ENCODE data around the gene SH3GL2.

SH3GL2 gene

DNA sequence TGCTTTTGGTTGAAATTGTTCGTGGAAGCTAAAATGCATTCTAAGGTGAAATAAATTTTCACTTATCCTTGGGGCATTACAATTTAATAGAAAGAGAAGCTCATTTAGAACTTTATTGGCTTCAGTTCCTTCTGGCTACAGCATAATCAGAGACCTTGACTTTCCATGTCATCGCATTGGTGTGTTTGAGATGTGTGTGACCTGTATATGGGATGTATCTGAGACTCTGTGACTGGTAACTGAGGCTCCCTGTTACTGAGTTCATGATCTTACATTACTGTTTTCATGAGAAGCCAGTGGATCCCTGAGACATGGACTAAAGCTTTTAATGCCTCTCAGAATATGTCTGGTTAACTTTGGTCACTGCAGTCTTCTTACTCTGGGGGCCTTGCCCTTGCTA lies 32.5 kb downstream of the SH3GL2 start:
- no peak for DNase-seq (ENCODE audit: low read depth)

DNA sequence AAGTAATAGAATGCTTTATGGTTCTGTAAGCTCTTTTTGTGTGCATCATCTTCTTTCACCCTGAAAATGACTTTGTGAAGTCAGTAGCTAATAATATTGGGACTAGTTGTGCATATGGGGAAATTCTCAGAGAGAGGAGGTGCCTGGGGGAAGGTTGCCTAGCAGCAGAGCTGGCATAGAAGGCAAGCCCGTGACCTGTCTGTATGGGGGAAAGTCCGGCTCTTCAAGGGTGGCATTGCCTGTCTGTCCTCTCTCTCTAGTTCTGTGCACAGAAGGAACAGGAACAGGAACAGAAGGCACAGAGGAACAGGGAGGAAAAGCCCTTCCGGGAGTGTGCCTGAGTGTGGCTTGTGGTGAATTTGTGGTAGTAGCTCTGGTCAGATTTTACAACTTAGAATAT lies 33.1 kb downstream of the SH3GL2 start:
- no peak for DNase-seq (ENCODE audit: low read depth)

DNA sequence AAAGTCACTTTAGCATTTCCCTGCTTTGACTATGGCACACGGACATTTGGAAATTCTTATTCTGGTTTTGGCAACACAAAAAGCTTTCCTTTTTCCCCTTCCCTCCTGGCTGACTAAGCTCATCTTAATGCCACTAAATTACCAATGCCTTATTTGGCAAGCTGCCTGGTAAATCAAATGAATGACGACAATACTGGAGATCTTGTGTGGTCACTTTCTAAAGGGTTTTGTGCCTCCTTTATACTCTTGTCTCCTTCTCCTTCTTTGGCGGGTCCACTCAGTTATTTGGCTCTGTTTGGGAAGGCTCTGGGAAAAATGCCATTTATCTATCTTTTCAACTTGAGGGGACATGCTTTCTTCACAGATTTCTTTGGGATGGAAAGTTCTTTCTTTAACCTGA lies 34.9 kb downstream of the SH3GL2 start:
- DNase-seq (ENCODE audit: low read depth), result peak; percentile 82

DNA sequence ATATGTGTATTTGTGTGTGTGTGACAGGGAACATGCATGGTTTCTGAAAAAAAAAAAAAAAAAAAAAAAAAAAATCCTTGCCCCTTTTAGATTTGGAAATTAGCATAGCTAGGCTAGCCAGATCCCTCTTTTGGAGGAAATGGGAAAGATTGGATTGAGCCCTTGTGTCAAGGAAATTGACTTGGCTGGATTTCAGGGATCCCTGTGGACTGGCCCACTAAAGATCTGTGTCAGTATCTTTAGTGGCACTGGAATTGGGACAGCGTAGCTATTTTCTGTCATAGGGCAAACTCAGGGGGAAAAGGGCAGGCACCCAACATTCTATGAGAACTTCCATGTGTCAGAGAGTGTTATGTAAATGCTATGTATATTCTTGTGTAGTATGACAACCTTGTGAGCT lies 35.4 kb downstream of the SH3GL2 start:
- no peak for DNase-seq (ENCODE audit: low read depth)

DNA sequence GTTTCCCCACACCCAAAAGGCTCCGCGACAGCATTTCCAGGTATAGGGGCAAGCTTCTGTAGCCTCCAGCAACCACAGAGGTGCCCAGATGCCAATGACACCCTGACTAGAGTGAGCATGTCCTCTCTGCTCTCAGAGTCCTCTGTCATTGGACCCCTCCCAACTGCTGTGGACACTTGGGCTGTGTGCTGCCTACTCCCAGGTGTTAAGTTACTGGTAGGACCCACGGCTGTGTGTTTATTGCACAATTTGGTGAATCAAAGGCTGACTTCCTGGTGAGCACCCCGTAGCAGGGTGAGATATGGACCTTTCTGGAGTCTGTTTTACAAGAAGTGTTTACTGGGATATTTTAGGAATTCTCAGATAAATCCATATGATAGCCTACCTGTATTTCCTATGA lies 36.0 kb downstream of the SH3GL2 start:
- DNase-seq (ENCODE audit: low read depth), result no peak

DNA sequence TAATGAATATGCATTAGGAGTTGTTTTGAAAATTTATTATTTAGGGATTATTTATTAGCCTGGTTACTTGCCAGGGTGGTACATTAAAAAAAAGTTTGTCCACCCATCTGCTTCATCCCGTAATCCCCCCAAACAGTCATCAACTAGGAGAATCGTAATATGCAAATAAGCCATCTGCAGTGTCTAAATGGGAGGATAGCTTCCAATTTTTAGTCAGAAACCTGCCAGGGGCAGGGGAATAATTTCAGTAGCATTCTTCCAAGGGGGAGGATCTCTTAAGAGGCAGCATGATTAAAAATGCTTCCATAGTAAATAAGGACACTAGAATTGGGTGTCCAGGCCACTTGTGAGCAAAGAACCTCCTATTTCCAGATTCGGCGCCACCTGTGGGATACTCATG lies 43.3 kb downstream of the SH3GL2 start:
- no peak for DNase-seq (ENCODE audit: low read depth)

DNA sequence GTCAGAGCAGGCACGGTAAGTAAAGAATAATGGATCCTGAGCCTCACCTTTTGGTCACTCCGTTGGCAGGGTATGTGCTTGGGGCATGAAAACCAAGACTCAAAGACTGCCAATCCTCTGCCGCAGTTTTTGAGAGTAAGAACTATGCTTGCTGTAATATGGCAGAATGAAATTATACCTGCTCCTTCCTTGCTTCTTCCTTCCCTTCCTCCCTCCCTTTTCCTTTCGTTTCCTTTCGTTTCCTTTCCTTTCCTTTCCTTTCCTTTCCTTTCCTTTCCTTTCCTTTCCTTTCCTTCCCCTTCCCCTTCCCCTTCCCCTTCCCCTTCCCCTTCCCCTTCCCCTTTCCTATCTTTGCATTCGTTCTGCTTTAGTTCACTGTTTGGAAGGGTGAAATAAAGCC lies 43.9 kb downstream of the SH3GL2 start:
- no peak for DNase-seq (ENCODE audit: low read depth)

DNA sequence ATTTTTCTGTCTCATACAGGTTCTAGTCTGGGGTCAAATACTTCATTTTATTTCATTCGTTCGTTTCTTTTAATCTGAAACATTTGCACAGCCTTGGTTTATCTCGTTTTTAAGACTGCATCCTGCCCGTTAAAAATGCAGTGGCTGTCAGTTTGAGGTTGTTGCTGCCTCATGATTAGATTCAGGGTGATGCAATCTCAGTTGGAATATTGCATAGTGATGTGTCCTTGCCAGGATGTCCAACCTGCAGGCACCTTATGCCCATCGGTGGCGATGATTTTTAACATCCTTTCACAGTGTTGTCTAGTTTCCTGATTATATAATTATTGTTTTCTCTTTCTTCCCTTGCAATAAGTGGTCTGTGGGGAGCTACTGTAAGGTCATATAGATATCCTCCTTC lies 45.1 kb downstream of the SH3GL2 start:
- DNase-seq (ENCODE audit: low read depth), result no peak

DNA sequence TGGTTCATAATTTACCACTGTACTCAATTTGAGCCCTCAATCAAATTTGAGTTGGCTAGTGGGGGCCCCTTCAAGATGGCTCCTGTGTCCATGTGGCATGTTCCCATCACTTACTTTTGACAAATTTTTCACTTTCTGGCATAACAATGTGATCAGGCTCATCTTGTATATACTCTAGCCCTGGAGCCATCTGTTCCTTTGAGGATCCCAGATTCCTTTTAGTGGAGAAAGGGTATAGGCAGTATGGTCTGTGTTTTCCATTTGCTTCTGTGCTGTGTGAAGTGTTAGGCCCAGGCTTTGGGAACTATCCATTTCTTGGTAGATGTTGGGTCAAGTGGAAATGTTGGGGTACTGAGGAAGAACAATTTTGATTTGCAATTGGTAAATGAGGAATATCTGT lies 45.7 kb downstream of the SH3GL2 start:
- no peak for DNase-seq (ENCODE audit: low read depth)

DNA sequence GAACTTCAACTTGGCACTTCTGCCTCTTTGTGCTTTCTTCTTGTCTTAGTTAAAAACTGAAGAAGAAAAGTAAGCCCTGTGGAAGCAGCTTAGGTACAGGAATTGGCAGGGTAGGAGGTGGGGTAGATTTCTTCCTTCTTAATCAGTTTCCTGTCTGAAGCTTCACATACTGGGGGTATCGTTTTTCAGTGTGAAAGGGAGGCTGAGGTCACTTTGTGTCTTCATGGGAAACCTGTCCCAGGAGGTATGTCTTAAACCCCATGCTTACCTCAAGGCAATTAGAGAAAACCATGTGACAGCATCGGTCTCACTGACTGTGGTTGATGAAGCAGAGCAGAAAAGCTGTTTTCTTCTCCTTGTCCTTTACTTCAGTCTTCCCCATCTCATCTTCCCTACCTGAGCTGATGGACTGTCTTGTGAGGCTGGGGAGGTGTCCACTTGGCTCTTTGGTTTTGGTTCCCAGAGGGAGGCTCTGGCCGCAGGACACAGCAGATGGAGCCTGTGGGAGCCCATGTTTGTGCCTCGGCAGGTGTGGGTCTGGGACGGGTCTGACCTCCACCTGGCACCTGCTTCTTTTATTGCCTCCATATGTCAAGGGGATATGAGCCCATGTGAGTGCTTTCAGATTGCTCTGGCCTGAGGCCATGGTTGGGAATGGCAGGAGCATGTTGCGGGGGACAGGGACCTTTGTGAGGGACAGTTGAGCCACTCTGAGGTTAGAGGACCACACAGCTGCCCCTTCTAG lies 47.0 kb downstream of the SH3GL2 start:
- DNase-seq (ENCODE audit: low read depth), result no peak

DNA sequence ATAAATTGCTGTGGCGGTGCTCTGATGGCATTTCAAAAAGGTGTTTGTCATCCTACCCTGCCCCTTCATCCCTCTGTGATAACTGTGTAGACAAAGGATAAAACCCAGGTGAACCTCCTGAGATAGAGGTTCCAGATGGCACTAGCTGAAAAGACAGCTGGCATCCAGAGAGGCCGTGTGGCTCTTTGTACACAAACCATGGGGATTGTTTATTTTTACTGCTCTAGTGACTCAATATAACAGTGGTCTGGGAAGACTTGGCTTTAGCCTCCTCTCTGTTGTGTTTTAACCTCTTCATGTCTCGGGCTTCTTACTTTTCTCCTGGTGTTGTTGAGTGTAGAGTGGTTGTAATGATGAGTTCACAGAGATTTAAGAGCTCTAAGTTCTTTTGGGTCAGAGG lies 48.8 kb downstream of the SH3GL2 start:
- no peak for DNase-seq (ENCODE audit: low read depth)

DNA sequence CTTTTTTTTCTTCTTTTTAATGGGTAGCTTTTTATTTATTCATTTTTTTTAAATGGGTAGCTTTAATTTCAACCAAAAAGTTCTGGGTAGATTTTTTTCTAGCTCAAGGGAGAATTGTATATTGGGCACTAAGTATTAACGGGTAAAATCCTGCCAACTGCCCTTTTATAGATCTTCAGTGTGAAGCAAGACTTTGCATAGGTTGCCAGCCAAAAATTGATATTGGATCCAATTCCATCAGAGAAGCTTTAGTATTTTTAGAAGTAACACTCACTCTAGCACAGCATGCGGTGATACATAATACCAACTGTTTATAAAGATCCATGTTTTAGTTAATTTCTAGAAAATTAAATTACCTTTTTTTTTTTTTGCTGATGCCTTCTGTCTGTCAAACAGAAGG lies 49.8 kb downstream of the SH3GL2 start:
- DNase-seq (ENCODE audit: low read depth), result no peak

DNA sequence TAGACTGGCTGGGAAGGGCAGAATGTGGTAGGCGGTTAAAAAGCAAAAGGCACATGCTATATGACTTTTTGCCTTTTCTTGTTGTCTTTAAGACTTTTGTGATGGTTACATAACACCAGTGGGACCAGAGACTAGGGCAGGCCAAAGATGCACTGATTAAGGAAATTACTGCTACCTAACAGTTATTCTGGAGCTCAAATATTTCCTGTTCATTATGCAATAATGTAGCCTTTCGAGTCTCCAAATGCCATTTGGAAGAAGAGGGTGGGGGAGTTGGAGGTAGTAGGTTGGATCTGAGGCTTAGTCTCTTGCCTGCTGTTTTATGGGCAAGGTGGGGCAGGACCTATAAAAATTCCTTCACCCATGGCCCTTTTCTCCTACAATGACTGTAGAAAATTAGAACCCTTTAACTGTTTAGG lies 51.7 kb downstream of the SH3GL2 start:
- peak; percentile 44 for DNase-seq (ENCODE audit: low read depth)

DNA sequence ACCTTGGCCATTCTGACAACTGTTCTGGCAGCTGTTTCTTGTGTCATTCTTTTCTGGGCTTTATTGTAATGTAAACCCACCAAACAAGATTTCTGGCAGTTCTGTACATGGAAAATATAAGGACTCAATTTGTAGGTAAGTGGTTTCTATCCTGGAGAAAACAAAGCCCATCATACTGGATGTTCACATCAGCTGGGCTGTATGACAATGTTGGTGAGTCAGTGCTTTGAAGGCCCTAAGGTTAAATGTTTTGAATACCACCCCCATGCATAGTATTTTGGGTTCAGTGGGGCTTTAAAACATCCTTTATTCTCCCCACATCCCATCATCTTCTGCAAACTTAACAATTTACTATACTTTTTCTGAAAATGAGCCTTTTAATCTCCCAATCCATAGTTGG lies 52.5 kb downstream of the SH3GL2 start:
- DNase-seq (ENCODE audit: low read depth), result no peak

DNA sequence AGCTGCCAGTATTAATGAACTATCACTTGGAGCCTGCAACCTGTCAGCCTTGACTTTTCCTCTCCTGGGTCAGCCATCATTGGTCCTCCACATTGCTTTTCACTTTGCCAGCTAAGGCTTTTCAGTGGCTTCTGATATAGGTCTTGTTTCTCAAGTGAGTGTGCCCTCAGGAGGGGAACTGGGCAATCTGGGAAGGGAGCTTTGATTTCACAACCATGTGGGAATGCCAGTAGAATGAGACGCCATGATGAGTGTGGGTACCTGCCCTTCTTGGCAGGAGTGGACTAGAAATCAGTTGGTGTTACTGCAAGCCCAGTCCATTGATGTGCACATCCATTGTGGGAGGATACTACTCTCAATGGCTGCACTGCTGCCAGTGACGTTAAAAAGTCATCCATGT lies 54.1 kb downstream of the SH3GL2 start:
- no peak for DNase-seq (ENCODE audit: low read depth)

DNA sequence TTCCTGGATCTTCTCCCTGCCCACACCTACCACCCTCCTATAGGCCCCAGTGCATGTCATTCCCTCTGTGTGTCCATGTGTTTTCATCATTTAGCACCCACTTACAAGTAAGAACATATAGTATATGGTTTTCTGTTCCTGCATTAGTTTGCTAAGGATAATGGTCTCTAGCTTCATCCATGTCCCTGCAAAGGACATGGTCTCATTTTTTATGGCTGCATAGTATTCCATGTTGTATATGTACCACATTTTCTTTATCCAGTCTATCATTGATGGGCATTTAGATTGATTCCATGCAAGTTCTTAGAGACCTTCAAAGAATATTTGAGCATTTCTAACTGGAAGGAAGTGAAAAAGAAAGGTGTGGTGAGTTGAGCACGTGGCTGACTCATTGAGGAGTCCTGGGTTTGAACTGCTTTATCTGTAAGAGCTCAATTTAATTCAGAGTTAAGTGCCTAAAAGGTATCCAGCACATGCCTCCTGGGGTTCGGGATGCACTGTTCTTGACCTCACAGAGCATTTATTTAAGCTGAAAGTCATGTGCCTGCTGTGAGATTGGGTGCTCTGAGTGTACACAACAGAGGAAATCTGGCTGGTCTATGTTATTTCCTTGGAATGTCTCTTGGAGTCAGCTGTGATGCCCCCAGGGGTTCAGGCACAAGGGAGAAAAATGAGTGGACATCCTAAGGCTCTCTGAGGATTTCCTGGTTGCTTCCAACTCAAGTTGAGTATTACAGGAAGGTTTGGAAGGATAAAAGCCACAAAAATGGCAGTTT lies 56.4 kb downstream of the SH3GL2 start:
- DNase-seq (ENCODE audit: low read depth), result no peak

DNA sequence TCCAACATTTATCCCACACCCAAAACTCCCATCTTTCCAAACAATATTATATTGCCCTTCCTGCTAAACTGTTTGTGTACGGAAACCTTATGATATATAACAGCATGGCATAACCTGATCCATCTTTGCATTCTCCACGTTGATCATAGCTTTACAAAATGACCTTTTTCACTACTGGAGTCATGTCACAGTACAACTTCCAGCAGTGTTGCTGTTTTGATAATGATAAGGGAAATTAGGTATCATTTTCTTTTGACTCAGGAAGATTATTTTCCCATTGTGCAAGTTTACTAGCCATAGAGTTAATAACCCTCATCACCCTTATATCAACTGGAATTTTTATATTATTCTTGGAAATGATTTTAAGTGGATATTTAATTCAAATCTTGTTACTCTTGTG lies 57.5 kb downstream of the SH3GL2 start:
- DNase-seq (ENCODE audit: low read depth), result no peak

DNA sequence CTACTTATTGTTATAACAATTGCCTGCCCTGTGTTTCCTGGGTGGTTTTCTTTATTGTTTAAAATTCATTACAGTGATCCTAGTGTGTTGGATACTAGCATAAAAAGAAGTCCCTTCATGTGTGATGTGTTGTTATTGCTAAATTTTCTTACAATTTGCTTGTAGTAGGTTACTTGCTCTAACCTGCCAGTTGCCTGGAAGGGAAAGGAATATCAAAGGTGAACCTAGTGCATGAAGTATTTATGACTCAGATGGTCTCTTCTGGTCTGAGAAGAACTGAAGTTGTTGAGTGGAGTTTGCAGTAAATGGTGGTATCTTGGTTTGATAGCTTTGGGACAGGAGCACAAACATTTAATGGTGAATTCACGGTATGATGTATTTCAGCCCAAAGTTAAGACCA lies 58.0 kb downstream of the SH3GL2 start:
- DNase-seq (ENCODE audit: low read depth), result no peak

DNA sequence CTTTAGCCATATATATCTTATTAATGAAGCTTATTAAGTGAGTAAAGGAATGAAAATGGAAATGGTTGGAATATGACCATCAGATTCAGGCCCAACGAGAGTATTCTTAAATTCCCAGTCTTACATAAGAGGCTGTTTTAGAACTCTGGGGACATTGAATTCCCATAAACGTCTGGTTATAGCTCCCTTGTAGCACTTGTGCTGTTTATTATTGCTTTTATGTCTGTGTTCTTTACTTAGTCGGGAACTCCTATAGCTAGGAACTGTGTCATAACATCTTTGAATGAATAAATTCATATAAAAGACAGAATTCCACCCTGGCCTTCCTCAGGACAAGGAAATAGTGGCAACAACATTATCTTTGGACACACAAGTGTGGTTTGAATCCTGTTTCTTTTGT lies 58.4 kb downstream of the SH3GL2 start:
- no peak for DNase-seq (ENCODE audit: low read depth)

DNA sequence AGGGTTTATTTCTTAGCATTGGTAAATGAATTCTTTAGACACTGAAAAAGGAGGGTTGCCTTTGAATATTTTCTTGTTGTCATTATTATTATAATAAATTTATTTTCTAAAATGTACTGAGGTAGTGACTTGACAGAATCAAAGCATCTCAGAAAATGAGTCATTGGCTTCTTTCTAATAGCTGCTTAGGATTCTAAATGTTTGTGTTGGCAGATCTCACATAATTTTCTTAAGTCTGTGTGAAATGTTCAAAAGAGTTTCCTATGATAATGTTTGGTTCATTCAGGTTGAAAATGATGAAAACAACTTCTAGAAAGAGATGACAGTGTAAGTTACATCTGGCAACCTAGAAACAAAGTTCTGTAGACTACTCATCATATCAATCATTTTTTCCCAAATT lies 69.7 kb downstream of the SH3GL2 start:
- no peak for DNase-seq (ENCODE audit: low read depth)

DNA sequence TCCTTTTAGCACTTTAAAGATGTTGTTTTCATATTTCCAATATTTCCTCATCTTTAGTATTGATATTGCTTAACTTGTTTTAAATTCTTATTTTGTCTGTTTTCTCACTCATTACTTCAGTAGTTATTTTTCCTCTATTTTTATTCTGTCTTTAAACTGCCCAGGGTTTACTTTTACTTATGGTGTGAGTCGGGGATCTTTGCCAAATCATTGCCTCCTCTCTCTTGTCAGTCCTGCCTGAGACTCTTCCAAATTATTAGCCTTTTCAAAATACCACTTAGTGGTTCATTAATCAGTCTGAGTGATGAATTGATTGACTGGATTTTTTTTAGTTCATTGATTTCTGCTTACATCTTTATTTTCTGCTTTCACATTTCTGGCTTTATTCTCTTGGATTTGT lies 72.9 kb downstream of the SH3GL2 start:
- DNase-seq (ENCODE audit: low read depth), result no peak

DNA sequence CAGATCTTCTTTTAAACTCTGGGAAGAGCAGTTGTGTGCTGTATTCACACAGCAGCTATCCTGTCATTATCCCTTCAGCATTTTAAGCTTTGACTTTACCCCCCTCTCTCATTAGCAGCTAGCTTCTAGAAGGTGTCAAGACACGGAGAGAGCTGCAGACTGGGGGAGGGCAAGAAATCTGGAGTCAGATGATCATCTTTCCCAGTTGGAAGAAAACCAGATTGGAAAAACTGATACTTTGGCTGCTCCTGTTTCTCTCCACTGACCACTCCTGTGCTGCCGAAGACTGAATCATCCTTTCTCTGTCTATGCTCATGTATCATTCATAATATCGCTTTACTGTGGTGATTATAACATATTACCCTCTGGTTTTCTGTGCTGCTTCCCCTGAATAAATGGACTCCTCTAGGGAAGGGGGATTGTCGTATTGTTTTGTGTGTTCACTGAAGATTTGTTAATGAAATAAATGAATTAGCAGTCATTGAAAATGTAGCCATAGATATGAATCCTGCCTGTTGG lies 75.1 kb downstream of the SH3GL2 start:
- no peak for DNase-seq (ENCODE audit: low read depth)

DNA sequence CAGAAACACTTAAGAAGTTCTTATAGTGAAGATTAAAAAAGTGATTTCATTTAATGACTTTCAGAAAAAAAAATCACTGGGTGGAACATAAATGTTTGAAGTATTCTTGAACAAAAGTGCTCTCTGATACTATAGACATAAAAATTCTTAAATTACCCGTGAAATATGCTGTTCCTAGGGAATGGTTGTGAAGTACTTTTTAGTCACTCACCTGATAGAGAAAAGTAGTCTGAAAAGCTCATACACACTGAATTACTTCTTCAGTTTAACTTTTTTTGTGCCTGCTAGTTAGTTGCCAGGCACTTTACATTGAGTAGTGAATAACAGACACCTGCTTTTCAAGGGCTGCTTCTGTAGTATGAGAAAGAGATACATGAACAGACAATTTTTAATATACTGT lies 78.0 kb downstream of the SH3GL2 start:
- DNase-seq (ENCODE audit: low read depth), result no peak

DNA sequence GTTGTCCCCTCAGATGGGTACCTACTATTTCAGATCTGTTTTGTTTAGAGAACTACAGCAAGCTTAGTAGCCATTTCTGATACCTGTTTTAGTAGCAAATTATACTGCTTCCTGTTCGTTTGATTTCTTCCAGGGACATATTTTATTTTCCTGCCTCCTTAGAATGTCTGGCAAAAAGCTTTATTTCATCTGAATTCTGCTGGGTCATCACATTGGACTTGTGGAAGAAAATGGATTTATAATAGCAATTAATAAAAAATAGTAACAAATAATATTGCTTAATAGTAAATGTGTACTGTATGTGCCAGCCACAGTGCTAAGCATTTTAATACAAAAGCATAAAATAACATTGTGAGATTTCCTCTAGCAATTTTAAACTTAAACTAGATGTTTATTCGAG lies 79.4 kb downstream of the SH3GL2 start:
- DNase-seq (ENCODE audit: low read depth), result no peak
